CD4-positive, alpha-beta T cell (primary cell): ENCODE measurements around the gene TMEM94. TPM values are rescaled to one million over a fixed set of nuclear protein-coding genes. Genes with fewer than 3 reads are reported as not detected.
A peak's percentile ranks its signal among the peaks of the same experiment; 100 is the strongest.

Experiments used
- ATAC-seq: fragments of 200-7000 bp; cut with Tn5 transposase; one replicate; pipeline ENCODE4 v1.10.0; 2022; ENCODE audit warnings: mild to moderate bottlenecking; ENCODE audit not compliant: poor library complexity
- CTCF ChIA-PET: fragments of 350-600 bp; sonication (Branson Sonifier 250); formaldehyde crosslinking; loops from one replicate; lab custom pipeline; 2021; ENCODE audit warnings: antibody characterized with exemption, inconsistent platforms; lab: Charles Lee
- POLR2A ChIA-PET: fragments of 350-600 bp; sonication (Branson Sonifier 250); formaldehyde crosslinking; loops from one replicate; lab custom pipeline; 2021; ENCODE audit warnings: antibody characterized with exemption, inconsistent platforms; lab: Charles Lee
- DNase-seq, 14 experiments: peaks; one replicate each; pipeline ENCODE4 v3.0.0-alpha.2; 2013 to 2020; ENCODE audit warnings: mixed read lengths in 2 of 14
- H3K27ac ChIP-seq, 2 donors: one replicate each; pipeline versions ENCODE4 v1.5.1 to v1.7.0; 2013; ENCODE audit warnings: low read length in 2 of 2, low read depth in 1 of 2, mild to moderate bottlenecking in 1 of 2
- H3K27me3 ChIP-seq, 2 experiments: 1 replicate in 1 of 2; 2 replicates in 1 of 2; pipeline versions ENCODE4 v1.6.1 to v1.7.0; 2013; ENCODE audit warnings: low read length in 2 of 2, control low read depth in 1 of 2, mild to moderate bottlenecking in 1 of 2, moderate library complexity in 1 of 2; ENCODE audit not compliant: insufficient read depth in 2 of 2, control insufficient read depth in 1 of 2
- H3K36me3 ChIP-seq: one replicate; pipeline ENCODE4 v1.6.1; 2013; ENCODE audit warnings: low read length, control low read depth; ENCODE audit not compliant: insufficient read depth
- H3K4me1 ChIP-seq: one replicate; pipeline ENCODE4 v1.6.1; 2013; ENCODE audit warnings: low read length, control low read depth; ENCODE audit not compliant: insufficient read depth
- H3K4me3 ChIP-seq: one replicate; pipeline ENCODE4 v1.5.1; 2013; ENCODE audit warnings: mild to moderate bottlenecking, low read length, moderate library complexity
- H3K9me3 ChIP-seq, 2 experiments: 1 replicate in 1 of 2; 2 replicates in 1 of 2; pipeline versions ENCODE4 v1.6.1 to v1.7.0; 2013; ENCODE audit warnings: low read length in 2 of 2, mild to moderate bottlenecking in 2 of 2, control low read depth in 1 of 2, moderate library complexity in 1 of 2; ENCODE audit not compliant: control insufficient read depth in 1 of 2, insufficient read depth in 1 of 2
- H3K27ac Mint-ChIP-seq: one replicate; pipeline ENCODE4 v1.8.0; 2020; ENCODE audit warnings: mixed read lengths
- H3K27me3 Mint-ChIP-seq: one replicate; pipeline ENCODE4 v1.8.0; 2021; ENCODE audit warnings: mixed read lengths
- H3K36me3 Mint-ChIP-seq: one replicate; pipeline ENCODE4 v1.8.0; 2021; ENCODE audit warnings: low read depth, mixed read lengths
- H3K4me1 Mint-ChIP-seq: one replicate; pipeline ENCODE4 v1.8.0; 2021; ENCODE audit warnings: low read depth, mixed read lengths
- H3K4me3 Mint-ChIP-seq: one replicate; pipeline ENCODE4 v1.8.0; 2020; ENCODE audit warnings: mild to moderate bottlenecking, mixed read lengths
- H3K9me3 Mint-ChIP-seq: one replicate; pipeline ENCODE4 v1.8.0; 2020; ENCODE audit warnings: mixed read lengths
- intact Hi-C, 2 experiments: fragments of 100-400 bp; cut with DNase I in 1 of 2; cut with micrococcal nuclease in 1 of 2; formaldehyde crosslinking; loops; one replicate each; pipeline versions ENCODE4 v1.15.1 to v1.9.0; 2023 to 2025; cut with DNase I, micrococcal nuclease
- total RNA-seq, 174 experiments: library from RNA in 2 of 174; stranded (reverse) in 2 of 174; gene quantifications; one replicate each; pipeline ENCODE4 v1.2.3 and lab custom pipeline; 2021 to 2026
- TF ChIP-seq, protein P1 (sequence below): fragments of 200-600 bp; IDR thresholded peaks from one replicate; pipeline ENCODE4 v1.8.0; 2022; ENCODE audit warnings: antibody characterized with exemption, mild to moderate bottlenecking

Gene TMEM94
- total RNA-seq, 2 experiments from 2014 or later, result 52.8 to 57.3 TPM

- Histone ChIP-seq H3K4me3 (peak overlapping the region; percentile 20), H3K27ac (peak overlapping the region; percentile 55 to 65), H3K36me3 (peaks cover 24% of the 10 kb centered on the region), H3K27me3 (no peaks in the 10 kb centered on the region), H3K4me1 (peaks cover 30% of the 10 kb centered on the region), H3K9me3 (no peaks in the 10 kb centered on the region)
- POLR2A ChIA-PET, result interaction anchor here (0.7 to 3.1 kb wide), 7 partner anchors 12 to 293 kb away, joined by 3 to 32 read pairs (median 4); partner anchors contain the start of genes LLGL2, SLC25A19, TMEM94 and TSEN54
- Mint-ChIP-seq H3K36me3 (peaks cover 43% of the 10 kb centered on the region), H3K27ac (peak overlapping the region; percentile 95), H3K9me3 (no peaks in the 10 kb centered on the region), H3K4me3 (peak overlapping the region; percentile 76), H3K4me1 (peaks cover 26% of the 10 kb centered on the region), H3K27me3 (no peaks in the 10 kb centered on the region)
- ATAC-seq (peak; percentile 96), DNase-seq (peak in 13 of 14 experiments; percentile 6 to 81 (median 51))
- CTCF ChIA-PET, result interaction anchor here (0.8 kb wide), 1 partner anchor 61 kb away, joined by 3 read pairs; no protein-coding TSS in a partner anchor
- intact Hi-C loops, result no loop called here
- TF ChIP-seq, protein P1, sequence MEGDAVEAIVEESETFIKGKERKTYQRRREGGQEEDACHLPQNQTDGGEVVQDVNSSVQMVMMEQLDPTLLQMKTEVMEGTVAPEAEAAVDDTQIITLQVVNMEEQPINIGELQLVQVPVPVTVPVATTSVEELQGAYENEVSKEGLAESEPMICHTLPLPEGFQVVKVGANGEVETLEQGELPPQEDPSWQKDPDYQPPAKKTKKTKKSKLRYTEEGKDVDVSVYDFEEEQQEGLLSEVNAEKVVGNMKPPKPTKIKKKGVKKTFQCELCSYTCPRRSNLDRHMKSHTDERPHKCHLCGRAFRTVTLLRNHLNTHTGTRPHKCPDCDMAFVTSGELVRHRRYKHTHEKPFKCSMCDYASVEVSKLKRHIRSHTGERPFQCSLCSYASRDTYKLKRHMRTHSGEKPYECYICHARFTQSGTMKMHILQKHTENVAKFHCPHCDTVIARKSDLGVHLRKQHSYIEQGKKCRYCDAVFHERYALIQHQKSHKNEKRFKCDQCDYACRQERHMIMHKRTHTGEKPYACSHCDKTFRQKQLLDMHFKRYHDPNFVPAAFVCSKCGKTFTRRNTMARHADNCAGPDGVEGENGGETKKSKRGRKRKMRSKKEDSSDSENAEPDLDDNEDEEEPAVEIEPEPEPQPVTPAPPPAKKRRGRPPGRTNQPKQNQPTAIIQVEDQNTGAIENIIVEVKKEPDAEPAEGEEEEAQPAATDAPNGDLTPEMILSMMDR, result no peak
These were observed 31.1 kb downstream of the TMEM94 start for GRCh38 chr17:75487351-75488070.

DNA sequence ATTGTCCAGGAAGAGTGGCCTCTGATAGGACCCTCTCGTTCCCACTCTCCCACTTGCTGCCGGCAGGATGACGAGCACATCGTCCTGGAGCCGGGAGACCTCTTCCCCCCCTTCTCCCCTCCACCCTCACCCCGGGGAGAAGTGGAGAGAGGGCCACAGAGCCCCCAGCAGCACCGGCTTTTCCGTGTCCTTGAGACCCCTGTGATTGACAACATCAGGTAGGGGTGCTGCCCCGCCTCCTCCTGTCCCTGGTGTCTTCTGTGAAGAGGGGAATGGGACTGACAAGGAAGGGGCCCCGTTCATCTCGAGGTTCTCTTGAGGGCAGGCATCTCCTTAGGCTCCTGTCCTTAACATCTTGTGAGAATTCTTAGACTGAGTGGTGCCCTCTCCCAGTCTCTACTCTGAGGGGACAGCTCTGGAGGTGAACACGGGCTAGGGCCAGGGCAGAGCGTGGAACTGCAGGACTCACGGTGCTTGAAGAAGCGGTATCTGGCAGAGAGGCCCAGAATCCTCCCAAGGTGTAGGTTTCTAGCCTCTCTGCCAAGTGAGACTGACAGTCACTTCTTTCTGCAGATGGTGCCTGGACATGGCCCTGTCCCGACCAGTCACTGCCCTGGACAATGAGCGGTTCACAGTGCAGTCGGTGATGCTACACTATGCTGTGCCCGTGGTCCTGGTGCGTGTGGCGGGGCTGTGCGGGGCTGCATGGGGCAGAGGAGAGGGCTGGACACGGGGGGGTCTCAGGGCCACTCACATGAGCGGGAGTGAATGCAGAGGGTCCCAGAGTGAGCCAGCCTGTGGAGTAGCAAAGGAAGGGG is 32.5 kb downstream of the TMEM94 start:
- Mint-ChIP-seq H3K27me3 (no peaks in the 10 kb centered on the region), H3K4me1 (peaks cover 26% of the 10 kb centered on the region), H3K27ac (no peak overlapping the region), H3K36me3 (peaks cover 45% of the 10 kb centered on the region), H3K4me3 (no peak overlapping the region), H3K9me3 (no peaks in the 10 kb centered on the region)
- Histone ChIP-seq H3K27me3 (no peaks in the 10 kb centered on the region), H3K4me1 (peaks cover 30% of the 10 kb centered on the region), H3K4me3 (no peak overlapping the region), H3K9me3 (no peaks in the 10 kb centered on the region), H3K36me3 (peaks cover 37% of the 10 kb centered on the region), H3K27ac (no peak overlapping the region)
- POLR2A ChIA-PET, result interaction anchor here (2.1 to 3.1 kb wide), 2 partner anchors 28 to 32 kb away, joined by 23 to 32 read pairs; partner anchors contain the start of genes TMEM94 and TSEN54
- intact Hi-C loops, result no loop called here
- CTCF ChIA-PET, result no interaction called here
- DNase-seq, result peak in 1 of 14 experiments; percentile 10
- TF ChIP-seq, protein P1, result no peak
- no peak for ATAC-seq

- peaks cover 30% of the 10 kb centered on the region for H3K4me1 ChIP-seq
- no peak for ATAC-seq
- CTCF ChIA-PET, result no interaction called here
- TF ChIP-seq, protein P1, result no peak
- Mint-ChIP-seq H3K4me1 (peaks cover 26% of the 10 kb centered on the region), H3K4me3 (no peak overlapping the region), H3K27me3 (no peaks in the 10 kb centered on the region), H3K27ac (peak overlapping the region; percentile 42), H3K9me3 (no peaks in the 10 kb centered on the region), H3K36me3 (peaks cover 47% of the 10 kb centered on the region)
- H3K4me3 ChIP-seq, result no peak overlapping the region
- H3K9me3 ChIP-seq, result no peaks in the 10 kb centered on the region
- DNase-seq, result no peak
- POLR2A ChIA-PET, result no interaction called here
- H3K36me3 ChIP-seq, result peaks cover 44% of the 10 kb centered on the region
- intact Hi-C loops, result no loop called here
- H3K27me3 ChIP-seq, result no peaks in the 10 kb centered on the region
- H3K27ac ChIP-seq, result no peak overlapping the region
These were observed 33.1 kb downstream of the TMEM94 start for GRCh38 chr17:75489511-75489955.
